ENCODE measurements around the gene GPC4. TPM values are rescaled to one million over a fixed set of nuclear protein-coding genes. Genes with fewer than 3 reads are reported as not detected.
"Not testable (repeated sequence)": the region's sequence is repeated elsewhere in the genome, so short reads cannot be mapped to it uniquely, and the experiment has no call there.

The GPC4 gene
- polyA plus RNA-seq, 1 donor from 2014 or later, result not detected

GRCh38 chrX:133321451-133321850 is 93.8 kb downstream of the GPC4 start:
- peaks cover 2% of the 10 kb centered on the region for H3K36me3 Mint-ChIP-seq
- no peaks in the 10 kb centered on the region for H3K4me1 Mint-ChIP-seq
- H3K9me3 Mint-ChIP-seq, result peaks cover 0 to 3% (median 0%) of the 10 kb centered on the region in 3 donors
- no peak overlapping the region for H3K4me3 Mint-ChIP-seq
- peaks cover 2% of the 10 kb centered on the region for H3K27me3 Mint-ChIP-seq
- no peak overlapping the region for H3K27ac Mint-ChIP-seq

DNA sequence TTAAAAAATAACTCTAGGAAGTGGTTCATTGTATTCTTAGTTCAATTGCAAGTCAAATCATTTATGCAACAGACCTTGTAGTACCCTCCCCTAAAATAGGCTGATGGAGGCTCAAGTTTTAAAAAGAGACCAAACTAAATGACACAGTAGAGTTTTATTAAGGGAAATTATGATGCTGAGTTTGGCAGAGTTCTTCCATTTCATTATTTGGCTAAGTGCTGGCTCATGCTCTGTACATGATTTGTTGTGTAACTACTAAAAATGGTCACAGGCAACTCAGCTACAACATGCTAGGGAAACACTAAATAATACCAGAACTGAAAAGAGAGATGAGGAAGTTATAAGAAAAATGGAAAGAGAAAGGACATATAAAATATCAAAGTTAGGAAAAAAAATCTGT is 101.0 kb downstream of the GPC4 start:
- Mint-ChIP-seq H3K27ac (no peak overlapping the region), H3K4me1 (no peaks in the 10 kb centered on the region), H3K4me3 (no peak overlapping the region), H3K9me3 (no peaks in the 10 kb centered on the region), H3K27me3 (peaks cover 11% of the 10 kb centered on the region), H3K36me3 (peaks cover 2% of the 10 kb centered on the region)

DNA sequence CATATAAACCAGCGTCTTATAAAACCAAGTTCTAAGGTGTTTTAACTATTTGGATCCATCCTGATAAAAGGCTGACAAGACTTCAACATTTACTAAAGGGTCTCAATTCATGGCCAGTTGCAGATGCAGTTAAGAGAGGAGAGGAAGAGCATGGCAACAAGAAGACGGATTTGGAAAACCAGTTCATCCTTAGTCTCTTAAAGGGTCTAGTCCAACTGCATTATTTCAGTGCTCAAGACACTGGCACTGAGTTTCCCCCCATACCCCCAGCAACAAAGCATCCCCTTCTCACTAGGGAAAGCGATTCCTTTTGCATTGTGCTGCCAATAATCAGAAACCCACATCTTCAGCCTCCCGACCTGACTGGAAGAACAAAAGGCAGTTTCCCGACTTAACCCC is 106.8 kb downstream of the GPC4 start:
- Mint-ChIP-seq H3K36me3 (no peaks in the 10 kb centered on the region), H3K4me1 (no peaks in the 10 kb centered on the region), H3K27me3 (peaks cover 4% of the 10 kb centered on the region), H3K9me3 (peaks cover 0 to 1% (median 0%) of the 10 kb centered on the region in 3 donors), H3K27ac (no peak overlapping the region), H3K4me3 (no peak overlapping the region)

GRCh38 chrX:133307637-133308498 is 107.4 kb downstream of the GPC4 start:
- Mint-ChIP-seq H3K27me3 (peaks cover 4% of the 10 kb centered on the region), H3K27ac (no peak overlapping the region), H3K36me3 (no peaks in the 10 kb centered on the region), H3K4me3 (no peak overlapping the region), H3K9me3 (peaks cover 0 to 1% (median 0%) of the 10 kb centered on the region in 3 donors), H3K4me1 (no peaks in the 10 kb centered on the region)

DNA sequence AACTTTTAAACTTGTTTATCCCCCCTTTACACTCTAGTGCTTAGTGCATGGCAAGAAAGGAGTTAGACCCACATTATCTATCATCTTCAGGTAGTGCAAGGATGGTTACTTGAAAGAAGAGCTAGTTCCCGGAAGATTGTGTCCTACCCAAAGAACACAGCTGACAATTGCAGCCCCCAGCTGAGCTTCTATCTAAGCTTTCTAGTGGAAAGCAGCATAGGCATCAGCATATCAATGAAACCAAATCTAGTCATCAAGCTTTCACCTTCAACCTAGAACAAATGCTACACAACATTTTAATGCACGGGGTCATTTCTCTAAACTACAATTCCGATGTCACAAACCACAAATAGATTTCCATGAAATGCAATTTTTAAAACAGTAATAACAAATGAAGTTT is 108.2 kb downstream of the GPC4 start:
- H3K36me3 Mint-ChIP-seq, result no peaks in the 10 kb centered on the region
- peaks cover 0 to 1% (median 0%) of the 10 kb centered on the region in 3 donors for H3K9me3 Mint-ChIP-seq
- H3K4me3 Mint-ChIP-seq, result no peak overlapping the region
- no peaks in the 10 kb centered on the region for H3K4me1 Mint-ChIP-seq
- H3K27me3 Mint-ChIP-seq, result no peaks in the 10 kb centered on the region
- no peak overlapping the region for H3K27ac Mint-ChIP-seq

DNA sequence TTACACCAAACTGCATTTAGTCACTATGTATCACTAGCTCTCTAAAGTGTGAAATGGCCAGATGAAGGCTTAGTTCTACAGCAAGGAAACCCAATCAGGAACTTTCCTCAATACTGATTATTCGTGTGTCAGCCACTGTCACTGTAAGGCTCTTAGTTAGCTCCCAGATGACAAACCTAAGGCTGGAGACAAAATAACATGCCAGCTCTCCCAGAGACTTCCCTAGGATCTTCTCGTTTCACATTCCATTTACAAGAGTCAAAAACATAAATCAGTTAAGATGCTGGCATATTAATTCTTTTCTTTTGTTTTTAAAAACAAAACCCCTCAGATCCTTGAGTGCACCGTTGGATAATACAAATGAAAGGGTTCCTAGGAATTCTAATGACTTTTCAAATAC is 109.0 kb downstream of the GPC4 start:
- H3K9me3 Mint-ChIP-seq, result peaks cover 0 to 1% (median 0%) of the 10 kb centered on the region in 3 donors
- H3K27me3 Mint-ChIP-seq, result no peaks in the 10 kb centered on the region

GRCh38 chrX:133305348-133305747 is 109.9 kb downstream of the GPC4 start:
- H3K27ac Mint-ChIP-seq, result no peak overlapping the region
- no peaks in the 10 kb centered on the region for H3K36me3 Mint-ChIP-seq
- H3K4me3 Mint-ChIP-seq, result no peak overlapping the region
- H3K4me1 Mint-ChIP-seq, result no peaks in the 10 kb centered on the region
- H3K27me3 Mint-ChIP-seq, result no peaks in the 10 kb centered on the region
- peaks cover 0 to 1% (median 0%) of the 10 kb centered on the region in 3 donors for H3K9me3 Mint-ChIP-seq

More for the DNA sequence above, 109.0 kb downstream of the GPC4 start:
- Mint-ChIP-seq H3K4me1 (no peaks in the 10 kb centered on the region), H3K4me3 (no peak overlapping the region), H3K27ac (no peak overlapping the region), H3K36me3 (no peaks in the 10 kb centered on the region)

GRCh38 chrX:133302775-133303445 is 112.4 kb downstream of the GPC4 start:
- Mint-ChIP-seq H3K27me3 (no peaks in the 10 kb centered on the region), H3K27ac (no peak overlapping the region), H3K4me1 (no peaks in the 10 kb centered on the region), H3K9me3 (peaks cover 0 to 1% (median 0%) of the 10 kb centered on the region in 3 donors), H3K36me3 (no peaks in the 10 kb centered on the region), H3K4me3 (no peak overlapping the region)

DNA sequence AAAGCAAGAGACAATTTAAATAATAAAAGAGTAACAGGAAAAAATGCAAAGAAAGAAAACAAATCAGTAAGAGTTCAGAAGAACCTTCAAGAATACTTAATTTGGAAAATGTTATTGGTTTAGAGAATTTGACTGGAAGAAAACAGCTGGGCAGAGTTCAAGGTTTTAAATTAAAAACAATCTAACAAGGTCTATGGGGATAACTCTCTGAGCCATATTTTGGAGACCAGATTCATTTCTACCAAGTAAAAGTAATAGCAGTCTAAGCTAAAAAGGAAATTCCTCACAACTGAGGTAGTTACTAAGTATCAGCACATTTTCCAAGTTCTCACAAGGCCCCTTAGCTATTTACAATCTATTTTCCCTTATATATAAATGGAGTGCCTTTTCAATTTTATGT is 114.7 kb downstream of the GPC4 start:
- Mint-ChIP-seq H3K27me3 (peaks cover 4% of the 10 kb centered on the region), H3K4me3 (no peak overlapping the region)

DNA sequence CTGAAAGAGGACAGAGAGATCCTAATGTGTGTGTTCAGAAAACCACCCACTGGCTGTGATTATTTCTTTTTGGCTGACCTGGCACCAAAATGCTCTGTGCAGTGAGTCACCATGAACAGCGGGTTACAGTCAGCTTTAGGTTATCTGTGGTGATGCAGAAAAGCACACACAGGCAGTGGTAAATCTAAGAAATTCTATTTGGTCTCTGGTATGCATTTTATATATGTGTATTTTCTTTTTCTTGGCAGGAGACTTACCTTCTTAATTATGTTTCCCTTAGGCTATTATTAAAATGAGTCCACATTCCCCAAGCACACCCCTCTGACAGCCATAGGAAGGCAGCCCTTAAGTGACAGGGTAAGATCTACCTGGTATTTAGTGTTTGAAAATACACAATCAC is 118.0 kb downstream of the GPC4 start:
- Mint-ChIP-seq H3K4me3 (no peak overlapping the region), H3K27me3 (peaks cover 6% of the 10 kb centered on the region), H3K27ac (no peak overlapping the region), H3K9me3 (no peaks in the 10 kb centered on the region), H3K36me3 (no peaks in the 10 kb centered on the region), H3K4me1 (peaks cover 0 to 2% (median 0%) of the 10 kb centered on the region in 3 donors)

More for the DNA sequence above, 114.7 kb downstream of the GPC4 start:
- Mint-ChIP-seq H3K27ac (no peak overlapping the region), H3K36me3 (no peaks in the 10 kb centered on the region), H3K4me1 (no peaks in the 10 kb centered on the region), H3K9me3 (peaks cover 0 to 1% (median 0%) of the 10 kb centered on the region in 3 donors)

GRCh38 chrX:133294126-133294525 is 121.2 kb downstream of the GPC4 start:
- no peaks in the 10 kb centered on the region for H3K9me3 Mint-ChIP-seq
- no peak overlapping the region for H3K27ac Mint-ChIP-seq
- H3K4me1 Mint-ChIP-seq, result peaks cover 0 to 2% (median 0%) of the 10 kb centered on the region in 3 donors
- H3K27me3 Mint-ChIP-seq, result peaks cover 6% of the 10 kb centered on the region
- no peaks in the 10 kb centered on the region for H3K36me3 Mint-ChIP-seq
- H3K4me3 Mint-ChIP-seq, result no peak overlapping the region

GRCh38 chrX:133290076-133290475 is 125.2 kb downstream of the GPC4 start:
- no peak overlapping the region for H3K27ac Mint-ChIP-seq
- peaks cover 0 to 2% (median 0%) of the 10 kb centered on the region in 3 donors for H3K4me1 Mint-ChIP-seq
- H3K36me3 Mint-ChIP-seq, result peaks cover 3% of the 10 kb centered on the region
- H3K9me3 Mint-ChIP-seq, result no peaks in the 10 kb centered on the region
- no peak overlapping the region for H3K4me3 Mint-ChIP-seq
- no peaks in the 10 kb centered on the region for H3K27me3 Mint-ChIP-seq

DNA sequence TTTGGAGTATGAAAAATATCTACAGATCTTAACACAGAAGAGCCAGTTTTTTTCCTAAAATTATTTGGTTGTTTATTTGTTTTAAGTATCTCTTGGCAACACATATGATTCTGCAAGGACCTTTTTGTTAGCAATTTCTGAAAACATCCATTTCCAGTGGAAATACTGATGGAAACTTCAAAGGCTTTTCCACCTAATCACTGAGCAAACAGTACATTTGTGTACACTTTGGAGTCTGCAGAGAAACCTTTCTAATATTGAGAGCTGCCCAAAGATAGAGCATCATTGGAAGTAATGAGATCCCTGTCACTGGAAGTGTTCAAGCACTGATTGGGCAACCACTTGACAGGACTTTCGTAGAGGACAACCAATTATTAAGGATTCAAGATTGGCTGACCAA is 127.4 kb downstream of the GPC4 start:
- H3K27me3 Mint-ChIP-seq, result no peaks in the 10 kb centered on the region
- H3K4me1 Mint-ChIP-seq, result no peaks in the 10 kb centered on the region
- no peaks in the 10 kb centered on the region for H3K9me3 Mint-ChIP-seq
- peaks cover 3% of the 10 kb centered on the region for H3K36me3 Mint-ChIP-seq
- no peak overlapping the region for H3K4me3 Mint-ChIP-seq
- no peak overlapping the region for H3K27ac Mint-ChIP-seq

GRCh38 chrX:133285341-133285740 is 129.9 kb downstream of the GPC4 start:
- Mint-ChIP-seq H3K27ac (no peak overlapping the region), H3K4me1 (no peaks in the 10 kb centered on the region), H3K9me3 (peaks cover 0 to 5% (median 0%) of the 10 kb centered on the region in 3 donors), H3K27me3 (peaks cover 2% of the 10 kb centered on the region), H3K36me3 (peaks cover 3% of the 10 kb centered on the region), H3K4me3 (no peak overlapping the region)

DNA sequence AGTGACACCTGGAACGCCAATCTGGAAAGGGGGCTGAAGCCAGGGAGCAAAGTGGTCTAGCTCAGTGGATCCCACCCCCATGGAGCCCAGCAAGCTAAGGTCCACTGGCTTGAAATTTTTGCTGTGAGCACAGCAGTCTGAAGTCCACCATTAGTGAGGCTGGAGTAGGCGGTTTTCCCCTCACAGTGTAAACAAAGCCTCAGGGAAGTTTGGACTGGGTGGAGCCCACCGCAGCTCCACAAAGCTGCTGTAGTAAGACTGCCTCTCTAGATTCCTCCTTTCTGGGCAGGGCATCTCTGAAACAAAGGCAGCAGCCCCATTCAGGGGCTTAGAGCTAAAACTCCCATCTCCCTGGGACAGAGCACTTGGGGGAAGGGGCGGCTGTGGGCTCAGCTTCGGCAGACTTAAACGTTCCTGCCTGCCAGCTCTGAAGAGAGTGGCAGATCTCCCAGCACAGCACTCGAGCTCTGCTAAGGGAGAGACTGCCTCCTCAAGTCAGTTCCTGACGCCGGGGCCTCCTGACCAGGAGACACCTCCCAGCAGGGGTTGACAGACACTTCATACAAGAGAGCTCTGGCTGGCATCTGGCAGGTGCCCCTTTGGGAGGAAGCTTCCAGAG is 136.1 kb downstream of the GPC4 start:
- H3K4me3 Mint-ChIP-seq, H3K36me3 Mint-ChIP-seq, H3K4me1 Mint-ChIP-seq: not testable (repeated sequence)

More for the DNA sequence above, 136.1 kb downstream of the GPC4 start:
- not testable (repeated sequence) for H3K27ac Mint-ChIP-seq, H3K27me3 Mint-ChIP-seq, H3K9me3 Mint-ChIP-seq
